Right kidney (tissue), 9 donors: ENCODE results near the gene RRP1B.
"Not testable (repeated sequence)": the region's sequence is repeated elsewhere in the genome, so short reads cannot be mapped to it uniquely, and the experiment has no call there.

Experiments used
- DNase-seq: peaks from one replicate; pipeline ENCODE4 v3.0.0-alpha.2; 2016
- long read RNA-seq, 8 donors: transcript quantifications; one replicate each; lab custom pipeline, GENCODE V29; 2026

Gene RRP1B, protein sequence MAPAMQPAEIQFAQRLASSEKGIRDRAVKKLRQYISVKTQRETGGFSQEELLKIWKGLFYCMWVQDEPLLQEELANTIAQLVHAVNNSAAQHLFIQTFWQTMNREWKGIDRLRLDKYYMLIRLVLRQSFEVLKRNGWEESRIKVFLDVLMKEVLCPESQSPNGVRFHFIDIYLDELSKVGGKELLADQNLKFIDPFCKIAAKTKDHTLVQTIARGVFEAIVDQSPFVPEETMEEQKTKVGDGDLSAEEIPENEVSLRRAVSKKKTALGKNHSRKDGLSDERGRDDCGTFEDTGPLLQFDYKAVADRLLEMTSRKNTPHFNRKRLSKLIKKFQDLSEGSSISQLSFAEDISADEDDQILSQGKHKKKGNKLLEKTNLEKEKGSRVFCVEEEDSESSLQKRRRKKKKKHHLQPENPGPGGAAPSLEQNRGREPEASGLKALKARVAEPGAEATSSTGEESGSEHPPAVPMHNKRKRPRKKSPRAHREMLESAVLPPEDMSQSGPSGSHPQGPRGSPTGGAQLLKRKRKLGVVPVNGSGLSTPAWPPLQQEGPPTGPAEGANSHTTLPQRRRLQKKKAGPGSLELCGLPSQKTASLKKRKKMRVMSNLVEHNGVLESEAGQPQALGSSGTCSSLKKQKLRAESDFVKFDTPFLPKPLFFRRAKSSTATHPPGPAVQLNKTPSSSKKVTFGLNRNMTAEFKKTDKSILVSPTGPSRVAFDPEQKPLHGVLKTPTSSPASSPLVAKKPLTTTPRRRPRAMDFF
- long read RNA-seq, donor 1: 0 reads
- long read RNA-seq, donor 2, full-length matches to known transcripts: 1 of 8 reads
- long read RNA-seq, donor 2, partial matches to known transcripts: 7 of 8 reads
- long read RNA-seq, donor 2, other reads (novel, unspliced or antisense): 0 of 8 reads
- long read RNA-seq, donor 3: 0 reads
- long read RNA-seq, donor 4: 0 reads
- long read RNA-seq, donor 5, full-length matches to known transcripts: 1 of 1 reads
- long read RNA-seq, donor 5, partial matches to known transcripts: 0 of 1 reads
- long read RNA-seq, donor 5, other reads (novel, unspliced or antisense): 0 of 1 reads
- long read RNA-seq, donor 6: 0 reads
- long read RNA-seq, donor 7, partial matches to known transcripts: 12 of 20 reads
- long read RNA-seq, donor 7, other reads (novel, unspliced or antisense): 8 of 20 reads
- long read RNA-seq, donor 8: 0 reads

DNA sequence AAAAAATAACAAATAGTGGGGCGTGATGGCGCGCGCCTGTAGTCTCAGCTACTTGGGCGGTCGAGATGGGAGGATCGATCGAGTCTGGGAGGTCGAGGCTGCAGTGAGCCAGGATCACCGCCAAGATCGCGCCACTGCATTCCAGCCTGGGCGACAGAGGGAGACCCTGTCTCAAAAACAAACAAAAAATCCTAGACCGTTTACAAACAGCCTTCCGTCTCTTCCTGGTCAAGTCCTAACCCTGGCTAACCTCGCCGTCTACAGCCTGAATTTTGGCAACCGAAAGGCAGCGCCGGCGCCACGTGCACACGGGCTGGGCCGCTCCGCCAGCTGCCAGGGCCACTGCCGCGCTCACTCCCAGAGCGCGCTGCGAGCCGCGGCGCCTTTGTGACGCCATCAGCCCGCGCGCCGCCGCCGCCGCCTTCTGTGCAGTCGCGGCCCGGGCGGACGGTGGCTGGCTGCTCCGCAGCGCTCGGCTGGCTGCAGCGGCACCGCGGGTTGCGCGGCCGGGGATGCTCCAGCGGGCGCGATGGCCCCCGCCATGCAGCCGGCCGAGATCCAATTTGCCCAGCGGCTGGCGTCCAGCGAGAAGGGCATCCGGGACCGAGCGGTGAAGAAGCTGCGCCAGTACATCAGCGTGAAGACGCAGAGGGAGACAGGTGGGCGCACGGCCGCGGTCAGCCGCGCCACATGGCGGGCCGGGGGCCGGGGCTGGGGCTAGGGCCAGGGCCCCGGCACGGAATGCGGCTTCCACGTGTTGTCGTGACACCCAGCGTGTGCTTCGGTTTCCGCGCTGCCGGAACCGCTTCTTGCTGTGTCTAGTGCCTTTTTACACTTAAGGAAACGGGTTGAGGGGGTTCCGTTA is at the start of gene RRP1B, which contains the start of gene HSF2BP:
RRP1B (plus strand) TSS at position 425 of the 865 bp plus-strand sequence; CDS start at position 530, 105 bp downstream.
HSF2BP (minus strand) TSS at position 353 of the 865 bp plus-strand sequence. CDS start 1,392 bp downstream, outside the sequence.
- peak; percentile 96 for DNase-seq

DNA sequence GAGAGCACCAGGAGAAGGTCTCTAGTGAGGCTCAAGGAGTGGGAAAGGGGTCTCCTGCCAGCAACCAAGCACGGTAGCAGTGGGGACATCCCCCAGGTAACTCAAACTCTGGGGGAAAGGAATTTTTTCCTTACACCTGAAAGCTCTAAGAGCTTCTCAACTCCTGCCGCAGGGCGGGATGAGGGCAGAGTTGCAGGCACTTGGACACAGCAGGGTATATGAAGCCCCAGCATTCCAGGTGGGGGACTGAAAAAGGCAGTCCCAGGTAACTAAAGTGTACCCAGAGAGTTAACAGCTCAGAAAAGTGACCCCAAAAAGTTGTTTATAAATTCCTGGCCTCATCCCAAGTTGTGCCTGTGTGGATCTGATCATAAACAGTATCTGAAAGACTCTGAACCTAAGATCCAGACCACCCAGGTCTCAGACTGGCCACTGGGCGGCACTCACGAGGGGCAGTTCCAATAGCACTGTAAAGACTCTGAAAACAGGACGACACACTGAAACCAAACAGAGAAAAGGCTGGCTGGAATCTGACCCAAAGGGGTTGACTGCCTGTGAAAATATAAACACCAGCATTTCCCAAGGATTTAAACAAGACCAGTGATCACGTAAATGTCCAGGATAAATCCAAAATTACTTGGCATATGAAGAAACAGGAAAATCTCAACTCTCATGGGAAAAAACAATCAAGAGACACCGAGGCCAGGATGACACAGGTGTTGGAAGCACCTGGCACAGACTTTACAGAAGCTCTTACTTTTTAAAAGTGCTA is 47.6 kb upstream of the RRP1B start:
- peak; percentile 42 for DNase-seq

DNA sequence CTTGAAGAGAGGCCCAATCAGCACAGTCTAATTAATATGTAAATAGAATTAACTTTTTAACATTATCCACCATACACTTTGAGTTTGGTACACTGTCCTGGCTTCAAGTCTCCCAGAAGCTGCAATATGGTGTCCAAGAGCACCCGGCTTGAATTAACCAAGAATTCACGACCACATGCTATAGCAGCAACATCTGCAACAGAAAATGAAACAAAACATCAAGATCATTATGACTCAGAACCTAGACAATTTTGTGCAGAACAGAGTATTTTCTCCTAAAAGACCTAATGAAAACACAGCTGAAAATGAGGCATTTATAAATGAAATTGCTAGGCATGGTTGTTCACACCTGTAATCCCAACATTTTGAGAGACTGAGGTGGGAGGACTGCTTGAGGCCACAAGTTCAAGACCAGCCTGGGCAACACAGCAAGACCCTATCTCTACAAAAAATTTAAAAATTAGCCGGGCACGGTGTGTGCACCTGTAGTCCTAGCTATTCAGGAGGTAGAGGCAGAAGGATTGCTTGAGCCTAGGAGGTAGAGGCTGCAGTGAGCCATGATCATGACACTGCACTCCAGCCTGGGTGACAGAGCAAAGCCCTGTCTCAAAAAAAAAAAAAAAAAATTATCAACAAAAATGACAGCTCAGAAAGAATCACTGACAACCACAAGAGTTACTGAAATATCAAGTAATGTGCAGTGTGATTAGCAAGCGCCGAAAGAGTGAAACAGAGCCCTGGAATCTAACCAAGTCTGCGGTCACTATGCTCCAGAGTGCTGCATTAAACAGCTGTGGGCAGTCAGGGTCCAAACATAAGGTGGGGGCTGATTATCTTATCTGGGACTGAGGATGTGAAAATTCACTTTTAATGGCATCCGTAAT is 45.4 kb upstream of the RRP1B start:
- no peak for DNase-seq

DNA sequence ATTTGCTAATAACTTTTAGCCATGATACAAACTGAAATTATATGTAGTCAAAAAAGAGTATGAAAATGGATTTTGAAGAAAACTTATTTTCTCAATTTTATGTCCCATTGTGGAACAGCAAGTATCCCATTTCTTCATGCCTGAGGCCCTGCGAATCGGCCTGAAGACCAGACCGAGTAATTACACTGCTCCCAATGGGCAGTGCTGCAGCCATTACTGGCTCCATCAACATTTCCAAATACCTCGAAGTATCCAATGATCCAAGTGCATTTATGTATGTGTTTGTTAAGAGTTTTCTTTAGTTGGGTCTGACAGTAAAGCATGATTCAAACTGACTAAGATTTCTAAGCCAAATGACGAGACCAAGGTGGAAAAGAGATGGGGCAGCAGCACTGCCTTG is 44.5 kb upstream of the RRP1B start:
- no peak for DNase-seq

DNA sequence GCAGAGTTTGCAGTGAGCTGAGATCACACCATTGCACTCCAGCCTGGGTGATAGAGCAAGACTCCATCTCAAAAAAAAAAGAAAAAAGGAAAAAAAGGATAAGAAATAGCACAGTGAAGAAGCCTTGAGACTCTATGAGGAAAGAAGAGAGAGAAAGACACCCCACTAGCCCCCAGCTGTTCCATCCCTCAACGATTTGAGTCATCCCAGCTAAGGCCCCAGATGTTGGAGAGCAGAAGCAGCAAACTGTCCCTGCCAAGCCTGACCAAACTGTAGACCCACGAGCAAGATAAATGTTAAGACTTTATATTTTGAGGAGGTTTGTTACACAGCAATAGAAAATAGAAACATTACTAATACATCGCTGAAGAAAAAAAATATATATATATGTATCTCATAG is 42.5 kb upstream of the RRP1B start:
- DNase-seq: not testable (repeated sequence)

DNA sequence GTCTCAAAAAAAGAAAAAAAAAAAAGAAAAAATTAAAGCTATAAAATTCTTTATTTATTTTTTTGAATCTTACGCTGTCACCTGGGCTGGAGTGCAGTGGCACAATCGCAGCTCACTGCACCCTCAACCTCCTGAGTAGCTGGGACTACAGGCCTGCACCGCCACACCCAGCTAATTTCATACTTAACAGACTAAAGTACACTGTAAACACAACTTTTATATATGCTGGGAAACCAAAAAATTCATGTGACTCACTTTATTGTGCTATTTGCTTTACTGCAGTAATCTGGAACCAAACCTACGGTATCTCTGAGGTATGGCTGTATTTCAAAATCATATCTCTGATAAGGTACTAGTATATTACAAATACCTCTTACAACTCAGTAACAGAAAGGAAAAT is 40.4 kb upstream of the RRP1B start:
- no peak for DNase-seq

DNA sequence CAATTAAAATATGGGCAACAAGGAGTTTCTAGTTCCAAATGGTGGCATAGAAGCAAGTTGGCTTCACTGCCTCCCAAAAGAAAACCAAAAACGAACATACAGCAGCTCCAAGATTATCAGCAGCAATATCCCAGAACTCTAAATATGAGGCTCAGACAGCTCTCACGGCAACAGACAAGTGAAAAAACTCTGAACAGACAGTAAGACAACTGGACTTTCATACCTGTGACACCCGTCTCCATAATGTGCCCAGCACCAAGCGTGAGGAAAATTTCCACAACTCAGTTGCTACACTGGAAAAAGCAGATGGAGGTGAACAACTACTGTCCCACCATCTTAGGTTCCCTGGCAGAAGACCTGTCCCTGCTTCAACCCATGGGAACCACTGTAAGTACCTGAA is 40.0 kb upstream of the RRP1B start:
- DNase-seq: no peak

DNA sequence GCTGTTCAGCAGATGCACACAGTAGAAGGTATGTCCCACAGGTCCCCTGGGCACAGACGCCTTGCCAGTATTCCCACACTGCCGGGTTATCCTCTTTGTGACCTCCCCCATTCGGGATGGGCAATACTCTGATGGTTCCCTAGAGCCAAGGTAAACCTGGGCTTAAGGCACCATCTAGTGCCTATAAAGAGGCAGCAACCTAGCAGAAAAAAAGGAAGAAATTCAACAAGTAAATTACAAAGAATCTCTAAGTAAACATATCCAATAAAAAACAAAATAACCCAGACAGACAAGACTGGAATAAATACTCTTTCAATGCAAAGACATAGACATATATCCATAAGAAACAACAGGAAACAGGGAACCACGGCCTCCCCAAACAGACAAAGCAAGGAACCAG is 39.5 kb upstream of the RRP1B start:
- no peak for DNase-seq

DNA sequence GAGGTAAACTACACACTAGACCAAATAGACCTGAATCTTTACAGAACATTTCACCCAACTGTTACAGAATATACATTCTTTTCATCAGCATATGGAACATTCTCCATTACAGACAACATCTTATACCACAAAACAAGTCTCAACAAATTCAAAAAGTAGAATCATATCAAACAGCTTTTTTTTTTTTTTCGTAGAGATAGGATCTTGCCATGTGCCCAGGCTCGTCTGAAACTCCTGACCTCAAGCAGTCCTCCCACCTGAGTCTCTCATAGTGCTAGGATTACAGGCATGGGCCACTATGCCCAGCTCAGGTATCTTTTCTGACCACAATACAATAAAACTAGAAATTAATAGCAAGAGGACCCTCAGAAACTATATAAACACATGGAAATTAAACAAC is 36.6 kb upstream of the RRP1B start:
- DNase-seq: no peak

DNA sequence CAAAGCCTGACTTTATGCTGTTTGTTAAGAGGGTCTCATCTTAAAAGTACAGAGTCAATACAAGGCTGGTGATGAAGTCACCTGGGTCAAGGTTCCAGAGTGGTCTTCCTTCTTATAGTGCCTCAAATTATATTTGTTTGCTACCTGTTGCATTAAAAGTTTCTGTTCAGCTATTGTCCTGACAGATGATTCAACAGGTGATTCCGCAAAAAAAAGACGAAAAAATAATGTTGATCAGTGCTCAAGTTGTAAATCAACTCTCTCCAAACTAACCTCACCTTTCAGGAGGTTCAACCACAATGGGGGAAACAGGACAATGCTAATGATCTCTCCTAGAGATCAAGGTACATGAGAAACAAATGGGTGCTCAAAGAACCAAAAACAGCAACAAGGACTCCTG is 35.8 kb upstream of the RRP1B start:
- DNase-seq: no peak

DNA sequence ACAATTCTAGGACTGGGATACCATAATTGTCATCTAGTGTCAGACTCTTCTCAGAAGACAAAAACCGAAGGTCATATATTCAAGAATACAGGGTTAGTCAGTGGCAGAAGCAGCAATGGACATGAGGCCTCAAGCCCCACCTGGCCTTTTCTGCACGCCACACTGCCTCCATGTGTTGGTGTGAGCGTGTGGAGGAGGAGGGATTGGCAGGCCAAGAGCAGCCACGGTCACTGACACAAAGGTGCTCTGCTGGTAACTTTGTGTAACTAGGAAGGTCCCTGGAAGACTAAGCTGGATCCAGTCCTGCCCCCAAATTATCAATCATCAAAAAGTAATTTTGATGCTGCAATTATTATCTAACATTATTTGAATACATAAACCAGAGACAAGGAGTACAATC is 35.0 kb upstream of the RRP1B start:
- no peak for DNase-seq

DNA sequence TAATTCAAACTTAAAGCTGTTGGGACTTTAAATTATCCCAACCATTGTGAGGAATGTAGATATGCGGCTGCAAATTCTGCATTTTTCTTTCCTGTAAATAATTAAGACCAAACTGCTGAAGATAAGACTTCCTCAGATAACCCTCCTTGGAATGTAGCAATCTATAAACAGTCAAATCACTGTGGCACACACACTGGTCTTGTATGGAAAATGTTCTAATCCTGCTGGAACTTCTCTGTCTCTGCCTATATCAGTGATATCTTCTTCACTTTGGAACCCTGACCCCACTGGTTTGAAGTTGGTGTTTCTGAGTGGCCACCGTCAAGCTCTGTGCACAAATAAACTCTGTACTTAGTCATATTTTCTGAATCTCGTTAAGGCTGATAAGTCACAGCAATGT is 33.0 kb upstream of the RRP1B start:
- no peak for DNase-seq

DNA sequence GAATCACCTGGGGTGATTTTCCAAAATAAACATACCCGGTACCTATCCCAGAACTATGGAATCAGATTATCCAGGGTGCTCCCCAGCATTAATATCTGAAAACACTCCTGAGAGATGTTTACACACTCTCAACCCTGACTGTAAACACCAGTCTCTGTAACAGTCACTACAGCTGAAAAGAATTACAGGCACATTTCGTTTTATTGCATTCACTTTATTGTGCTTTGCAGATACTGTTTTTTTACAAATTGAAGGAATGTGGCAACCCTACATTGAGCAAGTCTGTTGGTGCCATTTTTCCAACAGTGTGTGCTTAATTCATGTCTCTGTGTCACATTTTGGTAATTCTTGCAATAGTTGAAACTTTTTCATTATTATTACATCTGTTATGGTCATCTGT is 31.8 kb upstream of the RRP1B start:
- no peak for DNase-seq

DNA sequence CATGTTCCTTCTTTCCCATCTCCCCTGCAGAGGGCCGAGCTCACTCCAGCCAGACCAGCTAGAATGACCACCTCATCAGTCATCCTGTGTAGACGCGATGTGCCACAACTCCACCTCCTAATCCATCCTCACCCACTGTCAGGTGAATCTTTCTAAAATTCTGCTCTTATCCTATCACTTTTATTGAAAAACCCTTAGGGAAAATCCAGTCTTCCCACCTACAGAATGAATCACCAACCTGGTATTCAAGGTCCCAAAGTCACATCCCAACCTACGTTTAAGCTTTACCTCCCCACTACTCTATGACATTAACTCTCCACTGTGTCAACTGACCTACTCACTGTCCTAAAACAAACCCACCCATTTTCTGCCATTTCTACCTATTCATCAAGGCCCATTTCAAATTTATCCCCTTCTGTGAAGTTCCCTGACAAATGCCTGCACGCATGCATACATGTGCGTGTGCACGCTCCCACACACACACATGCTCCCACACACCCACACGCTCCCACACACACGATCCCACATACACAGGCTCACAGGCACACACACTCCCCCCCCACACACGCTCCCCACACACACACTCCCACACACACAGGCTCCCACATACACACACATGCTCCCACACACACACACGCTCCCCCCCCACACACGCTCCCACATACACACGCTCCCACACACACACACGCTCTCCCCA is 27.8 kb upstream of the RRP1B start:
- DNase-seq: no peak

DNA sequence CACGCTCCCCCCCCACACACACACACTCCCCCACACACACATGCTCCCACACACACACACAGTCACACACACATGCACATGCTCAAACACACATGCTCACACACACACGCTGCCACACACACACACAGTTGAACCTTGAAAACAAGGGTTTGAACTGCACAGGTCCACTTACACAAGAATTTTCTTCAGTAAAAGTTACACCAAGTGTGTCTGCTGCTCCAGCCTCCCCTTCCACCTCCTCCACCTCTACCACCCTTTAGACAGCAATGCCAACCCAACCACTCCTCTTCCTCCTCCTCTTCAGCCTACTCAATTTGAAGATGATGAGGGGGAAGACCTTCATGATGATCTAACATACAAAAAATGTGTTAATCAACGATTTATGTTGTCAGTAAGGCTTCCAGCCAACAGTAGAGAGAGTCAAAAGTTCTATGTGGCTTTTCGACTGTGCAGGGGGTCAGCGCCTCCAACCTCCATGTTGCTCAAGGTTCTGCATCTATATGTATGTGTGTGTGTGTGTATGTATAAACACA is 26.9 kb upstream of the RRP1B start:
- DNase-seq: no peak

DNA sequence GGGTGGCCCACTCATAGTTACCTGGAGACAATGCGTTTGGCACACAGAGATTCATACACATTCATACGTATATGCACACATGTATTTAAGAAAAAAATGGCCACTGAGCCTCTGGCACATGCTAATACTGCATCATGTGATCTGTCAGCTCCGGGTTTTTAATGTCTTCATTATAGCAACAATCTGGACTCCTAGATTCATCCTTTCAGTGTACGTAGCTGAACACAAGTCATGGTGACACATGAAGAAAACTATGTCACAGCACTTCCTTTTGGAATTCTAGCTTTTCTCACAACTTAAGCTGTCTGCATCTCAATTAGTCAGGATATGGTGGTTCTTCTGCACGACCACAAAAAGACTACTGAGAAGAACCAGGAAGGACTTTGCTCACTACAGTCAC is 24.7 kb upstream of the RRP1B start:
- DNase-seq: no peak

DNA sequence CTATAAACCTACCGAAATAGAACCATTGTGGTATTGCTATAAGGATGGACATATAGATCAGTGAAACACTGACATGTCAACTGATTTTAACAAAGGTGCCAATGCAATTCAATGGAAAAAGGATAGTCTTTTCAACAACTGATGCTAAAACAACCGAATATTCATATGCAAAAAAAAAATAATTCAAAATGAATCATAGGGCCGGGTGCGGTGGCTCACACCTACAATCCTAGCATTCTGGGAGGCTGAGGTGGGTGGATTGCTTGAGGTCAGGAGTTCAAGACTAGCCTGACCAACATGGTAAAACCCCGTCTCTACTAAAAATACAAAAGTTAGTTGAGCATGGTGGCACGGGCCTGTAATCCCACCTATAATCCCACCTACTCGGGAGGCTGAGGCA is 23.9 kb upstream of the RRP1B start:
- no peak for DNase-seq

DNA sequence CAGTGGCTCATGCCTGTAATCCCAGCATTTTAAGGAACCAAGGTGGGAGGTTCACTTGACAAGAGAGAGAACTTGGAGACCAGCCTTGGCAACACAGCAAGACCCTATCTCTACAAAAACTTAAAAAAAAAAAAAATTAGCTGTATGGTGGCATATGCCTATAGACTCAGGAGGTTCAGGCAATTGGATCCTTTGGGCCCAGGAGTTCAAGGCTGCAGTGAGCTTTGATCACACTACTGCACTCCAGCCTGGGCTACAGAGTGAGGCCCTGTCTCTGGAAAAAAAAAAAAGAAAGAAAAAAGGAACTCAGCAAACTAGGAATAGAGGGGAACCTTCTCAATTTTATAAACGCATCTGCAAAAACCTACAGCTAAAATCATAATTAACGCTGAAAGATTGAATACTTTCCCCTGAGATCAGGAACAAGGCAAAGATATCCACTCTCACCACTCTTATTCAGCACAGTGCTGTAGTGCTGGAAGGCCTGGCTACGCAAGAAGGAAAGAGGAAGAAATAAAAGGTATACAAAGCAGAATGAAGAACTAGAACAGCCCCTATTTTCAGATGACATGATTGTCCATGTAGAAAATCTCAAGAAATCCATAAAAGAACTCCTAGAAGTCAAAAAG is 21.7 kb upstream of the RRP1B start:
- DNase-seq: no peak
